Effector memory CD8-positive, alpha-beta T cell (primary cell): Measurements from ENCODE around the gene MALL.
"Not testable (repeated sequence)": the region's sequence is repeated elsewhere in the genome, so short reads cannot be mapped to it uniquely, and the experiment has no call there.

Source experiments
- ATAC-seq: fragments of 150-1000 bp; cut with Tn5 transposase; replicated peaks from 2 replicates; pipeline ENCODE4 v1.10.0; 2021; ENCODE audit warnings: mild to moderate bottlenecking, moderate library complexity
- DNase-seq, 3 experiments: peaks; one replicate each; pipeline ENCODE4 v3.0.0; 2021
- H3K27ac Mint-ChIP-seq, 2 donors: one replicate each; pipeline ENCODE4 v1.8.0; 2022; ENCODE audit warnings: mild to moderate bottlenecking in 2 of 2, mixed read lengths in 2 of 2, moderate library complexity in 2 of 2
- H3K27me3 Mint-ChIP-seq, 2 donors: one replicate each; pipeline ENCODE4 v1.8.0; 2022; ENCODE audit warnings: mixed read lengths in 2 of 2
- H3K36me3 Mint-ChIP-seq: one replicate; pipeline ENCODE4 v1.8.0; 2022; ENCODE audit warnings: mild to moderate bottlenecking, moderate library complexity, mixed read lengths; ENCODE audit not compliant: insufficient read depth
- H3K4me1 Mint-ChIP-seq, 2 donors: one replicate each; pipeline ENCODE4 v1.8.0; 2022; ENCODE audit warnings: low read depth in 2 of 2, mixed read lengths in 2 of 2
- H3K4me3 Mint-ChIP-seq, 2 donors: one replicate each; pipeline ENCODE4 v1.8.0; 2022; ENCODE audit warnings: mild to moderate bottlenecking in 2 of 2, mixed read lengths in 2 of 2, moderate library complexity in 2 of 2
- H3K9me3 Mint-ChIP-seq, 2 donors: one replicate each; pipeline ENCODE4 v1.8.0; 2022; ENCODE audit warnings: mixed read lengths in 2 of 2

MALL gene

DNA sequence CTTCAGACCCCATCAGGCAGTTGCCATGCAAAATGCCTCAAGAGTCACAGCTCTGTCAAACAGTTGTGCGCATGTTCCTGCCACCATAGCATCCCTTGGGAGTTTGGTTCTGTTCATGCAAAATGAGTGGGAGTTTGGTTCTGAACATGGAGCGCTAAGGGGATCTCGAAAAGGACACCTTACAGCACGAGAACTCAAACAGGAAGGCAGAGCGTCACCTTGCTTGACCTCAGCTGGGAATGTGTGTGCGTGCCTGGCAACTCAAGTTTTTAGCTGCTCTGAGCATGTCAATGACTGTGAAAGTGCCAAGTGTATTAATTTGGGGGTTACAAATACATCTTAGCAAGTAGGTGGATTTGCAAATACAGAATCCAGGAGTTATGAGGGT, 16.6 kb downstream of the MALL start:
- no peaks in the 10 kb centered on the region for H3K9me3 Mint-ChIP-seq
- ATAC-seq (no peak), DNase-seq (no peak)
- peaks cover 31 to 60% of the 10 kb centered on the region in 2 donors for H3K27me3 Mint-ChIP-seq
- no peaks in the 10 kb centered on the region for H3K36me3 Mint-ChIP-seq
- no peak overlapping the region for H3K4me3 Mint-ChIP-seq
- no peak overlapping the region for H3K27ac Mint-ChIP-seq
- H3K4me1 Mint-ChIP-seq = no peaks in the 10 kb centered on the region

- ATAC-seq (no peak), DNase-seq (no peak)
- Mint-ChIP-seq H3K4me1 (no peaks in the 10 kb centered on the region), H3K9me3 (no peaks in the 10 kb centered on the region), H3K36me3 (no peaks in the 10 kb centered on the region), H3K27me3 (peaks cover 22 to 46% of the 10 kb centered on the region in 2 donors), H3K4me3 (no peak overlapping the region), H3K27ac (no peak overlapping the region)
These were observed 18.0 kb downstream of the MALL start for GRCh38 chr2:110097506-110098220.

- no peak for DNase-seq
- Mint-ChIP-seq H3K4me3 (no peak overlapping the region), H3K27ac (no peak overlapping the region), H3K27me3 (peaks cover 8 to 30% of the 10 kb centered on the region in 2 donors), H3K9me3 (no peaks in the 10 kb centered on the region), H3K36me3 (no peaks in the 10 kb centered on the region), H3K4me1 (no peaks in the 10 kb centered on the region)
- no peak for ATAC-seq
These were observed 19.5 kb downstream of the MALL start for GRCh38 chr2:110095994-110096633.

DNA sequence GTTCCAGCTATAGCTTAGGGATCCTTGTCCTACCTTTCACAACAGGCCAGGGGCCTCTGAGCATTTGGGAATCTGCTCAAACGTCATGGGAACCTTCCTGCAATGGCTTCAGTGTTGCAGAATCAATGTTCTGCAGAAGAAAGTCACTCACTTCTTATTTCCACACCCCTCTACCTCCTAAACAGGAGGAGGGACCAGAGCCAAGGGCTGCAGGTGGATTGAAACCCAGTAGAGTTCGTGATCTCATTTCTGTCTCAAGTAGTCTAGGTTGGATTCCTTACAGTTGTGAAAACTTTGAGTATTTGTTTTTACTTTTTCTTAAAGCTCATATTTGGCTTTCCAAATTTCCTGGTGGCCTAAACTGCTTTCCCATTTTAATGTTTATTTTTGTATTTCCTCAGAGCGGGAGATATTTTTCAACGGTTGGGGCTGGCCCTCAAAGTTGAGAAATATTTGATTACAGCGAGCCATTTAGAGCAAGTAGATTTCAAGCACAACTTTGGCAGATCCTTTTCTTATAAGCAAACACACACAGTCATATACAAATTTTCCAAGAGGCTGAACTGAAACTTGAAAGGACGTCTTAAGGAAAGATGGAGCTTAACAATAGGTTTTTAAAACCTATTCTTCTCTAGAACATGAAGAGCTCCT, 20.6 kb downstream of the MALL start:
- not testable (repeated sequence) for DNase-seq, H3K9me3 Mint-ChIP-seq, ATAC-seq, H3K36me3 Mint-ChIP-seq, H3K27ac Mint-ChIP-seq, H3K4me1 Mint-ChIP-seq, H3K4me3 Mint-ChIP-seq
- peaks cover 6 to 30% of the 10 kb centered on the region in 2 donors for H3K27me3 Mint-ChIP-seq

GRCh38 chr2:110093924-110094323, 21.7 kb downstream of the MALL start:
- H3K36me3 Mint-ChIP-seq, H3K9me3 Mint-ChIP-seq, H3K4me1 Mint-ChIP-seq, H3K27ac Mint-ChIP-seq, DNase-seq, H3K4me3 Mint-ChIP-seq, ATAC-seq: not testable (repeated sequence)
- H3K27me3 Mint-ChIP-seq = peaks cover 6 to 30% of the 10 kb centered on the region in 2 donors

GRCh38 chr2:110090164-110090563, 25.5 kb downstream of the MALL start:
- not testable (repeated sequence) for H3K4me1 Mint-ChIP-seq, H3K36me3 Mint-ChIP-seq, H3K4me3 Mint-ChIP-seq, ATAC-seq, DNase-seq, H3K27me3 Mint-ChIP-seq, H3K27ac Mint-ChIP-seq, H3K9me3 Mint-ChIP-seq

- H3K27me3 Mint-ChIP-seq, H3K36me3 Mint-ChIP-seq, H3K27ac Mint-ChIP-seq, H3K4me3 Mint-ChIP-seq, H3K4me1 Mint-ChIP-seq, H3K9me3 Mint-ChIP-seq, DNase-seq, ATAC-seq: not testable (repeated sequence)
These were observed 31.9 kb downstream of the MALL start for GRCh38 chr2:110083757-110084156.

- ATAC-seq, H3K27me3 Mint-ChIP-seq, DNase-seq, H3K27ac Mint-ChIP-seq, H3K4me1 Mint-ChIP-seq, H3K36me3 Mint-ChIP-seq, H3K9me3 Mint-ChIP-seq, H3K4me3 Mint-ChIP-seq: not testable (repeated sequence)
These were observed 32.5 kb downstream of the MALL start for GRCh38 chr2:110083162-110083561.

DNA sequence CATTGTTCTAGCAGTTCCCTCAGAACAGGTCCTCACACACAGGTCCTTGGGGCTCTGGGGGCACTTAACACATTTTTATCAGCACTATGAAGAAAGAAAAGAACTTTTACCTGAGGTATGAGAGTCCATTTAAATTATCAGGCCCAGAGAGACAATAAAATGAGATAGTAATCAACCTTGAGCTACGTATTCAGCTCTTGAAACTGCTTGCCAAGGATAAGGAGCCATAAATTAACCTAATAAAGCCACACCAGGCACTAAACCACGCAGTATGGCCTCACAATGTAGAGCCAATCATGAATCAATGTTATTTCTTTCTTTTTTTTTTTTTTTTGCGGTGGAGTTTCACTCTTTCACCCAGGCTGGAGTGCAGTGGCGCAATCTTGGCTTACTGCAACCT, 37.5 kb downstream of the MALL start:
- DNase-seq, H3K27ac Mint-ChIP-seq, H3K4me1 Mint-ChIP-seq, ATAC-seq, H3K4me3 Mint-ChIP-seq, H3K36me3 Mint-ChIP-seq, H3K27me3 Mint-ChIP-seq, H3K9me3 Mint-ChIP-seq: not testable (repeated sequence)

DNA sequence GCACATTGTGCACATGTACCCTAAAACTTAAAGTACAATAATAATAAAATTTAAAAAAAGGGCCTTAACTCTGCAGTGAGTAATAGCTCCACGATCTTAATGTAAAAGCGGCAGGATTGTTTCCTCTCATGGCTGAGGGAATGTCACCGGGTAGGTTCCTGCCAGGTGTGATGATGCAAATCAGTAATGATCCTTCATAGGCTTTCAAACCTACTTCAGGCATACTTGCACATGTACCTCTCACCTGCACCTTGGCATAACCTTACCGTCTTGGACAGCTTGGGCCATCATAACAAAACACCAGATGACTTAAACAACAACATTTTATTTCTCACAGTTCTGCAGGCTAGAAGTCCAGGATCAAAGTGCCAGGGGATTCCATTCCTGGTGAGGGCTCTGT, 39.7 kb downstream of the MALL start:
- H3K36me3 Mint-ChIP-seq, H3K4me3 Mint-ChIP-seq, H3K4me1 Mint-ChIP-seq, DNase-seq, ATAC-seq, H3K9me3 Mint-ChIP-seq, H3K27ac Mint-ChIP-seq, H3K27me3 Mint-ChIP-seq: not testable (repeated sequence)

- not testable (repeated sequence) for H3K4me3 Mint-ChIP-seq, H3K36me3 Mint-ChIP-seq, ATAC-seq, H3K4me1 Mint-ChIP-seq, H3K9me3 Mint-ChIP-seq, H3K27ac Mint-ChIP-seq, DNase-seq, H3K27me3 Mint-ChIP-seq
These were observed 45.8 kb downstream of the MALL start for GRCh38 chr2:110069869-110070268.

GRCh38 chr2:110068153-110068552, 47.5 kb downstream of the MALL start:
- H3K27ac Mint-ChIP-seq, H3K36me3 Mint-ChIP-seq, H3K4me3 Mint-ChIP-seq, H3K4me1 Mint-ChIP-seq, H3K9me3 Mint-ChIP-seq, DNase-seq, H3K27me3 Mint-ChIP-seq, ATAC-seq: not testable (repeated sequence)

DNA sequence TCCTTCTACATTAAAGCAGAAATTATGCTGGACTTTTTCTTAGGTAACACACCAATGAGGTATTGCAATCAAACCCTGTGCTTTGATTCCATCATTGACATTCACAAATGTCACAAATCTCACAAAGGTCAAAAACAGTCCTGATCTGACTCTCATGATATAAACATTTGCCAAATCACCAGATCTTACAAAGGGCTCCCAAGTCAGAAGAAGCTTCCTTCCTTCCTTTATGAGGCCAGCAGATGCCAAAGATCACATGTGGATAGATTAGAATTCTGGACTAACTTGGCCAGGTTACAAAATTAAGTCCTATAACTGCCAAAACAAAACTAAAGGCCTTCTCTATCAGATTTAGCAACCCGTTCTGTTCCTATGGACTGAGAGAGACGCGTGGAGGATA, 53.3 kb downstream of the MALL start:
- not testable (repeated sequence) for DNase-seq, H3K27me3 Mint-ChIP-seq, H3K4me3 Mint-ChIP-seq, H3K27ac Mint-ChIP-seq, H3K36me3 Mint-ChIP-seq, ATAC-seq, H3K4me1 Mint-ChIP-seq, H3K9me3 Mint-ChIP-seq

DNA sequence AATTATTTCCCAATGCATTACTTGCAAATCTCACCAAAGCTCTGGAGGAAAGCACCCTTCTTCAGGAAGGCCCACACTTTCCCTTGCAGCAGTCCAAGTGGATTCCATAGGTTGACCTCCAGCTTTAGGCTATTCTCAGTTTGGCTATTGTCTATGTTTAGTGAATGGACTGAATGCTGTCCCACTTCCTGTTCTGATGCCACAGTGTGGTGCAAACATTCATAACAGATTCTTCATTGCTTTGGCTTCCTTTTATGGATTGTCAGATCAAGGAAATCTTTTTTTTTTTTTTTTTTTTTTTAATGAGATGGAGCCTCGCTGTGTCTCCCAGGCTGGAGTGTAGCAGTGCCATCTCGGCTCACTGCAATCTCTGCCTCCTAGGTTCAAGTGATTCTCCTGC, 55.1 kb downstream of the MALL start:
- H3K9me3 Mint-ChIP-seq, ATAC-seq, H3K27ac Mint-ChIP-seq, H3K27me3 Mint-ChIP-seq, DNase-seq, H3K4me1 Mint-ChIP-seq, H3K36me3 Mint-ChIP-seq, H3K4me3 Mint-ChIP-seq: not testable (repeated sequence)
